Activated T-cell treated with anti-CD3 and anti-CD28 coated beads, Interleukin-2, amount 50 U/mL, for 1 hour (primary cell): ENCODE data around the gene CCDC170.
A peak's percentile ranks its signal among the peaks of the same experiment; 100 is the strongest.
"Not testable (repeated sequence)": the region's sequence is repeated elsewhere in the genome, so short reads cannot be mapped to it uniquely, and the experiment has no call there.

Experiments
- DNase-seq: peaks from one replicate; pipeline ENCODE4 v3.0.0-alpha.2; 2020

Gene CCDC170, protein sequence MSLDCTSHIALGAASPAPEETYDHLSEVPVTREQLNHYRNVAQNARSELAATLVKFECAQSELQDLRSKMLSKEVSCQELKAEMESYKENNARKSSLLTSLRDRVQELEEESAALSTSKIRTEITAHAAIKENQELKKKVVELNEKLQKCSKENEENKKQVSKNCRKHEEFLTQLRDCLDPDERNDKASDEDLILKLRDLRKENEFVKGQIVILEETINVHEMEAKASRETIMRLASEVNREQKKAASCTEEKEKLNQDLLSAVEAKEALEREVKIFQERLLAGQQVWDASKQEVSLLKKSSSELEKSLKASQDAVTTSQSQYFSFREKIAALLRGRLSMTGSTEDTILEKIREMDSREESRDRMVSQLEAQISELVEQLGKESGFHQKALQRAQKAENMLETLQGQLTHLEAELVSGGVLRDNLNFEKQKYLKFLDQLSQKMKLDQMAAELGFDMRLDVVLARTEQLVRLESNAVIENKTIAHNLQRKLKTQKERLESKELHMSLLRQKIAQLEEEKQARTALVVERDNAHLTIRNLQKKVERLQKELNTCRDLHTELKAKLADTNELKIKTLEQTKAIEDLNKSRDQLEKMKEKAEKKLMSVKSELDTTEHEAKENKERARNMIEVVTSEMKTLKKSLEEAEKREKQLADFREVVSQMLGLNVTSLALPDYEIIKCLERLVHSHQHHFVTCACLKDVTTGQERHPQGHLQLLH

DNA sequence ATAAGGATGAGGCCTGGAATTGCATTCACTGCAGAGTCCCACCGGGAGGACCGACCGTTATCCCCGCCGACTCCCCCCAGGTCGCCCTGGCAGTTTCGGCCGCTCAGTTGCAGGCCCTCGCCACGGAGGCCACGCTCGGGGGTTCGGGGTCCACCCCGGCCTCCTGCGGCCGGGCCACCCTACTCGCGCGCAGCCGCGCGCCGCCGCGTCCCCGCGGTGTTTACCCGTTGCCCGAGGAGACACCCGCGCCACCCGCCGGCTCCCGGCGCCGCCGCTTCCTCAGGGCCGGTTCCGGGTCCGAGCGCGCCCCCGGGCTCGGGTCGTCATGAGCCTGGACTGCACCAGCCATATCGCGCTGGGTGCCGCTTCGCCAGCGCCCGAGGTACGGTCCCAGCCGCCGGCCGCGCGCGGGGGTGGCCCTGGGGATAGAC, at the start of gene CCDC170:
Gene CCDC170 (plus strand): TSS at position 214 of the 431 bp plus-strand sequence. CDS start 112 bp downstream, at position 326.
- DNase-seq = no peak

DNA sequence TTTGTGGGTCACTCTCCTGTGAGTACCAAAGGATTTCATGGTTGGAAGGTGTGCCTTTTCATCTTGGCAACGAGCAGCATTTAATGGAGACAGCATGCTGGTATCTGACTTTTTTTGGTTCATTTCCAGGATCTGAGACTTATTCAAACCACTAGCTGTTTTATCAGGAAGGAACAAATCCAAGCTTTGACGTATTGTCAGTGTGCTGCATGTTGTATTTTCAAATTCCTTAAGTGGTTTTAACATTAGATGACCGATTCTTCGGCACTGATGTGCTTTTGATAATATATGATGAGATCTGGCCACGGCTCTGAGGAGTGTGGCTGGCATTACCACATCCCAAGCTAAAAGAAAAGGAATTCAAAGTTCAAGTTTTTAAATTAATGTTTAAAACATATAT, 48.3 kb upstream of the CCDC170 start:
- DNase-seq = no peak

DNA sequence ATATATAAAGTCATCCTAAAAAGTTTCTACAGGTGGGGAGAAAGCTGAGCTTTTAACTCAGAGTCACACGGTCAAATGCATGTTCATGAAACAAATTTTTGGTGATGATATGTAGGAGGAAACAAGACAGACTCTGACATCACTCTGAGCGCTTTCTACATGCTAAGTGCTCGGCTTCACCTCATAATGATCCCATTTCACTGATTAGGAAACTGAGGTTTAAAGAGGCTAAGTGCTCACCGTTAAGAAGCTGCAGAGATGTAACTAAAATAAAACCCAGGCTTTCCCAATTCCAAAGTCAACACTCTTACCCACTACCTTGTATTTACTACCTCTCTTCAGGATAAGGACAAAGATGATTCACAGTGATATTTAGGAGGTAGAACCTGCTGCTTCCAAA, 46.6 kb upstream of the CCDC170 start:
- DNase-seq = no peak

DNA sequence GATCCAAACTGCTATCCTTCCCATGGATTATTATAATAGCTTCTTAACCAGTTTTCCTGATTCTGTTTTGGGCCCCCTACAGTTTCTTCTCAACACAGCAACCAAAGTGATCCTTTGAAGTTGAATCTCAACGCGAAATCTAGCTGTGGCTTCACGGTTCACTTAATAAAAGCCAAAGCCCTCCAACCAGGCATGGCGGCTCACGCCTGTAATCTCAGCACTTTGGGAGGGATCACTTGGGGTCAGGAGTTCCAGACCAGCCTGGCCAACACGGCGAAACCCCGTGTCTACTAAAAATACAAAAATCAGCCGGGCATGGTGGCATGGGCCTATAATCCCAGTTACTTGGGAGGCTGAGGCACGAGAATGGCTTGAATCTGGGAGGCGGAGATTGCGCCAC, 45.2 kb upstream of the CCDC170 start:
- no peak for DNase-seq

DNA sequence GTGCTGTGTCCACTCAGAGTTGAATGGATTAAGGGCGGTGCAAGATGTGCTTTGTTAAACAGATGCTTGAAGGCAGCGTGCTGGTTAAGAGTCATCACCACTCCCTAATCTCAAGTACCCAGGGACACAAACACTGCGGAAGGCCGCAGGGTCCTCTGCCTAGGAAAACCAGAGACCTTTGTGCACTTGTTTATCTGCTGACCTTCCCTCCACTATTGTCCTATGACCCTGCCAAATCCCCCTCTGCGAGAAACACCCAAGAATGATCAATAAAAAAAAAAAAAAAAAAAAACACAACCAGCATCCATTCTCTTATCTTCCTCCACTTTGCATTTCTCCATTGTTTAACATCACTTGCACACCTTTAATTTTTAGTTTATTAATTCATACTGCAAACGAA, 42.9 kb upstream of the CCDC170 start:
- not testable (repeated sequence) for DNase-seq

DNA sequence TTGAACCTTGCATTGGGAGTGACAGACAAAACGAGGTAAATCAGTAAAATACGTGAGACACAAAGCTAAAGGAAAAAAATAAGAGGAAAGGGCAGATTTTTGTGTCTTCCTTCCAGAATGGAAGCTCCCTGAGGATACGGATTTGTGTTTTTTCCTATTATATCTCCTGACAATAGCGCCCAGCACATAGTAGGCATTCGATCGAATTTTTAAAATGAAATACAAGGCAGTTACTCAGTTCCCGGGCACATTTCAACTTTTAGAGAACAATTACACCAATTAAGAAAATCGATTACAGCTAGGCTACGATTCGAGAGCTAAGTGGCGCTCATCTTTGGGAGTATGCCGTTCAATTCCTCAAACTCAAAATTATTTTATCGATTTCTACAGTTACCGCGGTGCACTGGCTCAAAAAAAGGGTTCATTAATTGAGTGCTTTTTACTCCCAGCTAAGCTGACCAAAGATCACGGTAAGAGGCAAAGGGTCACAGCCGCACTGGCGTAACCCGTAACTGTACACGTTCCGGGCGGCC, 42.3 kb upstream of the CCDC170 start:
- DNase-seq = no peak

DNA sequence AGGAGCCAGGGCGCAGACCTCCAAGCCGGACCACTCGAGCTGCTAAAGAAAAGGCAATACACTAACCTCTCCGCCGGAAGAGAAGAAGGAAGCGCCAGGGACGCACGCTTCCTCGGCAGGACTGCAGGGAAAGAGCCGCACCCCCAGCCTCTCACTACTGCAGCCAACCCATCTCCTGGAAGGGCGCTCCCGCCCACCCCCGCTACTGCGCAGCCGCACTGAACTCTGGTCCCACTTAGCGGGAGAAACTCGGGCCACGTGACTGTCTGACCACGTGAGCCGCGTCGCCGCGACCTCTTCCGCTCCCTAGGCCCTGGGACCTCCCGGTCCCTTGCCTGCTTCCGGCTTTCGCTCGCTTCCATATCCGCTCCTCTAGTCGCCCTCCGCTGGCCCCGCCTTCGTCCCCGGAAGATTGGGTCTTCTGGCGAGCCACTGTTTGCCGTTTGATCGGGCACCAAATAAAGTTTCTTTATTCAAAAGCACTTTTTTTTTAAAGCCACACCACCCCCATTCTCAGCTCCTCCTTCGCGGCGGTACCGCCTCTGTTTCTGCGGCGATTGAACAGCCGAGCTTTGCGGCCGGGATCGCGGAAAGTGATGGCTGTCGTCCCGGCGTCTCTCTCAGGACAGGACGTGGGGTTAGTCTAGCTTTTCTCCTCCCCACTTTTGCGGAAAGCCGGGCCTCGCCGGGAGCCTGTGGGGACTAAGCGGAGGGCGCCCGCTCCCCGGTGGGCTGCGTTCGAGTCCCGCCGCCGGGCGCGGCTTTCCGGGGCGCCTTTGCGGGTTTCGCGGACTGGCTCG, 41.7 kb upstream of the CCDC170 start, which contains the start of gene RMND1:
Gene RMND1 (minus strand): TSS at position 177 of the 800 bp plus-strand sequence. CDS start 6,315 bp downstream, outside the sequence.
- peak; percentile 97 for DNase-seq

DNA sequence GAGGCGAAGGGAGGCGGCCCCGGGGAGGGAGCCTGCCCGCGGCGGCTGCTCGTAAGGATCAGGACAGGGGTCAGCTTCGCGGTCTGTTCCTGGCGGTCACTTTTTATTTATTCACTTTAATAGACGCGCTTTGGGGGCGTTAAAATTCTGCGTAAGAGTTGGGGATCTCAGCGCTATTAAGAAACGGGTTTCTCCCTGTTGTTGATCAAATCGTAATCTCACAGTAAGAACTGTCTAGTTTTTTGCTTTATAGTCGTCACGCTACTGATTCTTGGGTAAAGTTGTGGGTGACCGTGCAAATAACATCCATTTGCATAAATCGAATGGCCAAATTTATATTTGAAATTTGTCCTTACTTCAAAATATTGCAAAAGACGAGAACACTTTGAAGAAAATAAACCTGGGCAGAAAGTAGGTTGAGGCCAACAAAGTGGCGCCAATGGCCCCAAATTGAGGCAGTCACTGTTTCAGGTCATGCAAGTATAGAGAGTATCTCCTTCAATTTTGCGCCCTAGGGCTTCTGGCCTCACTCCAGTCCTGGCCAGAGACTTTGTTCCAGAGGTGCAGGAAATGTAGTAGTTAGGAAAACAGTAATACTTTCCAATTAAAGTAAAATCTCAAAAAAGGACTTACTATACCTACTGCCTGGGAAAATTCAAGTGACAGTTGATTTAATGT, 40.9 kb upstream of the CCDC170 start:
- no peak for DNase-seq

DNA sequence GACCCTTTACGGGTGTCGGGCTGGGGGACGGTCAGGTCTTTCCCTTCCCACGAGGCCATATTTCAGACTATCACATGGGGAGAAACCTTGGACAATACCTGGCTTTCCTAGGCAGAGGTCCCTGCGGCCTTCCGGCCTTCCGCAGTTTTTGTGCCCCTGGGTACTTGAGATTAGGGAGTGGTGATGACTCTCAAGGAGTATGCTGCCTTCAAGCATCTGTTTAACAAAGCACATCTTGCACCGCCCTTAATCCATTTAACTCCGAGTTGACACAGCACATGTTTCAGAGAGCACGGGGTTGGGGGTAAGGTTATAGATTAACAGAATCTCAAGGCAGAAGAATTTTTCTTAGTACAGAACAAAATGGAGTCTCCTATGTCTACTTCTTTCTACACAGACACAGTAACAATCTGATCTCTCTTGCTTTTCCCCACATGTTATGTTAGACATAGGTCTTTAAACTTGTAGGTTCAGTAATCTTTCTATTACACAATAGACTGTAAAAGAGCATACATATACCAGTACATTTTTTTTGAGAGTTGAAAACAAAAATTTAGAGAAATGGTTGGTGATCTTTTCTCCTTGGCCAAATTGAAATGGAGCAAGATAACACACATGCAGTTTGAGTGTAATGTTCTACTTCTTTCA, 37.9 kb upstream of the CCDC170 start:
- DNase-seq = not testable (repeated sequence)

DNA sequence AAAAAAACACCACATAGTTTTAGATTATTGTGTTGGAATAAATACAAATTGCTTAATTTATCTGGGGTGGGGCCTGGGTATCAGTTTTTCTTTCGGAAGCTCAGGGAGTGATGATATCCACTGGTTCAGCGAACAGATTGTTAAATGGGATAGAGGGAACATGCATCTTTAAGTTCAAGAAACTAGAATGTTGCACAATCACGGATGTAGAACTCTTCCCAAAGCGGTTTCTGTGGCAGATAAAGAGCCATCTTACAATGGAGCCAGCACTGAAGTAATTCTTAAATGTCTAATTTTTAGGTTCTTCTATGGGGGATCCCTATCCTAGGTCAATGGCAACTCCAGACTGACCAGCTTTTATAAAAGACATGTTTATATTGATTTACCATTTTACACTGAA, 32.1 kb upstream of the CCDC170 start:
- no peak for DNase-seq

DNA sequence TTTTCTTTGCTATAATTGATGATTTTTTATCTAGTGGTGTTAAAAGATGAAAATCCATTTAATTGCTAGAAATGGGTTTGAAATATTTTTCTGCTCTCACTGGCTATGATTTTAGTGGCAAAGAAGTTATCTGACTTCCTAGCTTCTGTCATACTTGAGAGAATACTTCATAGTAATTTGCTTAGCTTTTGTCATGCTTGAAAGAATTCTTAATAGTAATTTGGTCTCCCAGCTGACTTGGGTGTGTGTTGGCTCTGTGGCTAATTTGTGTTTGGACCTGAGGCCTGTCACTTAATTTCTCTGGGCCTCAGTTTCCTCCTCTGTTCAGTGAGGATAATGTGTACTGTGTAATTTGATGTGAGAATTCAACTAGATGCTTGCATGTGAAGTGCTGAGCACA, 29.1 kb upstream of the CCDC170 start:
- no peak for DNase-seq

DNA sequence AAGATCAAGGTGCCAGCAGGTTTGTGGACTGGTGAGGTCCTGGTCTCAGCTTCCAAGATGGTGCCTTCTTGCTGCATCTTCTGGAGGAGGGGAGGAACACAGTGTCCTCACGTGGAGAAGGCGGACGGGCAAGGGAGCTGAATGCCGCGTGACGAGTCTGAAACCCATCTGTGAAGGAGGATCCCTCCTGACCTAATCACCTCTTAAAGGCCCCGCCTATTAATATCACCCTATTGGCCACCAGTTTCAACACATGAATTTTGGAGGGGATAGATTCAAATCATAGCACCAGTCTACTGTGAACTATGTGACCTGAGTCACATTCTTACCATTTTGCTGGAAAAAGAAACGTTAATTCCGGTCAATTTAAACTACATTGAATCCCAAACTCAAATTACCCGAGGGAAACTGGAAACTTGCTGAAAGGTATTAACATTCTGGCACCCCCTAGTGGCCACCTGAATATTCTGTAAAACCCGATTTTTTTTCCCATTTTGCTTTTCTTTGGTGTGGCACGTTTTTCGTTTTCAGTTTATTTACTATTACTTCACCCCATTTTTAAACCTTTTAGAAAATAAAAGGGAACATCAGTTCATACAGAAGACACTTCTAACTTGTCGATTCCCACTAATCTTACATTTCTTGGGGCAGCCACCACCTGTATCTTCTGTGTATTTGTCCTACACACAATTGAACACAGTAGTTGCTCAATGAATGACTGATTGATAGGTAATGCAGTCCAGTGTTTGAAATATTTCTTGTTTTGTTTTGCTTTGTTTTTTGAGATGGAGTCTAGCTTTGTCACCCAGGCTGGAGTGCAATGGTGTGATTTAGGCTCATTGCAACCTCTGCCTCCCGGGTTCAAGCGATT, 17.9 kb upstream of the CCDC170 start:
- no peak for DNase-seq

DNA sequence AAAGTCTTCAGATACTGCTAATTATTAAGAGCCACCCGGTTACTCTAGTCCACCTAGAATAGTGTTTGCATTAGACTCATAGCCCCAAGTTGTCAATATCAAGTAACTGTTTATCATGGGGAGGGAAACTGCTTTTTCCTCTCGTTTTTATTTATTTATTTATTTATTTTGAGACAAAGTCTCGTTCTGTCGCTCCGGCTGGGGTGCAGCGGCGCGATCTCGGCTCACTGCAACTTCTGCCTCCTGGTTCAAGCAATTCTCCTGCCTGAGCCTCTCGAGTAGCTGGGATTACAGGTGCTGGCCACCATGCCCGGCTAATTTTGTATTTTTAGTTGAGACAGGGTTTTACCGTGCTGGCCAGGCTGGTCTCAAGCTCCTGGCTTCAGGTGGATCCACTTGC, 16.1 kb upstream of the CCDC170 start:
- no peak for DNase-seq

DNA sequence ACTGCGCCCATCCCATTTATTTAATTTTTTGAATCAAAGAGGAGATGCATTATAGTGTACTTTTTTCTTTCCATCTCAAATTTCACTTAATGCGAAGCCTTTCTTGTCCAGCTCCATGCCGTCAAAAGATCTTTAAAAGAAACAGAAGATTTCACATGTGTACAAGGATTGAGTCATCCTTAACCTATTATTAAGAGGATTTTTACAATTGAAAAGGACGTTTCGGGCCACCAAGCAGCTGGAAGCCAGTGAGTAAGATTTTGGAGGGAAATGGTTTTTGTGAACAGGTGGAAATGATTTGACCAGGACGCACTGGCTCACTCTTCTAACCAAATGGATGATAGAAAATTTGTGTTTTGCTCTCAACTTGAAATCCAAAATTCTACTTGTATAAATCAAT, 15.1 kb upstream of the CCDC170 start:
- no peak for DNase-seq

DNA sequence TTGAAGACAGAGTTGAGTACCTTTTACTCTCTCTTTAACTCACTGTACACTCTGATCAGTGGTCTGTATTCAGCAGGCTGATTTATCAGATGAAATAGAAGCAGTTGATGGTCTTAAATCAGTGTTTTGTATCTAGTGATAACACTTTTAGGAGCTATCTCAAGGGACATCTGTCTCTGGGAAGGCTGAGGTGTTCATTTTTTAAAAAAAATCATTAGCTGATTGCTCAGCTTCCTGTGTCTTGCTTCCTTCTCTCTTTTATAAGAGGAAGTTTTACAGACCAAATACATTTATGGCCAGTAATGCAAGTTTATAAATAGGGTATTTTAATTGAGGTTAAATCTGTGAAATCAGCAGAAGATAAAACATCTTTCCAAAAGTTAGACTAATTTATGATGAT, 12.0 kb upstream of the CCDC170 start:
- no peak for DNase-seq

DNA sequence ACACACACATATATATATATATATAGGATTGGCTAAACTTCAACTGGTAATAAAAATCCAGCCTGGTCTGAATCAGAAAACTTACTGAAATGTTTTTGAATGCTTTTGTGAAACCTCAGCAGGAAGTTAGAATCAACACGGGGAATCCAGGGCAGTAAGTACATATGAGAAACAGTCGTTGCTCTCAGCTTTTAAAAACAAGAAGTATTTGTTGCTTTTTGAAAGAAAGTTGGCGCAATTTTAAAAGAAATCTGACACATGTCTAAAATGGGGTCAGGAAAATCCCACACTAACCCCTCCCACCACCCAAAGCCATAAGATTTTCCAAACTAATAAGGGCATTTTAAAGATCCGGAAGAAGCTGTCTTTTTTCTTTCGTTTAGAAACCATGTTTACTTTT, 11.5 kb upstream of the CCDC170 start:
- DNase-seq = no peak

DNA sequence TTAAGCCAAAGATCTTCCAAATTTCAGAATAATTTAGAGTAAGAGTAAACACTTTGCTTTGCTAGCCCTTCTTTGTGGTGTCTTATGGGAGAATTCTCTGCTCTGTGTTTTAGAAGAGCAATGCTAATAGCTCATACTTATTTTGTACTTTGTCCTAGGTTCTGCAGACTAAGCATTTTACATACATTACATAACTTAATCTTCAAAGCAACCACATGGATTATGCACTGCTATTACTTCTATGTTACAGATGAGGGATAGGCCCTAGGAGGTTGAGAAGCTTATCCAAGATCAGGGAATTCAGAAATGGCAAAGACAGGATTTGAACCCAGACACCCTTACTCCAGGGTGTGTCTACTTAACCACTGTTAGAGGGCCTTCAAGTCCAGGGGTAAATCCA, 9.8 kb upstream of the CCDC170 start:
- no peak for DNase-seq

DNA sequence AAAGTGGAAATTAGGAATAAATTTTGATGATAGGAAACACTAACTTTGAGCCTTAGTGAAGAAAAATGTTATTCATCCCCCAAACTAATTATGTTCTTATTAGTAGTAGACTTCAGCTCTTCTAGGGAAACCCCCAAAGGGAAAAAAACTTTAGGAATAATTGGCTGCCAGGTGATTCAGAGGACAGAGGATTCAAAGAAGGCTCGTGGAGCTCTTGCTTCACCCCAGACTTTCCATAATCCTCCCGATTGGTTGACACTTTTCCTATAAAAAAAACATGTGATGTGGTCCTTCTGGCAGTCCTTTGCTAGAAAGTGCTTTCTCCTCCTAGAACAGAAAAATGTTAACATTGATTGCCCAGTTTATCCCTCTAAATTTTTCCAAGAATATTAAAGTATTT, 5.6 kb upstream of the CCDC170 start:
- DNase-seq = no peak

DNA sequence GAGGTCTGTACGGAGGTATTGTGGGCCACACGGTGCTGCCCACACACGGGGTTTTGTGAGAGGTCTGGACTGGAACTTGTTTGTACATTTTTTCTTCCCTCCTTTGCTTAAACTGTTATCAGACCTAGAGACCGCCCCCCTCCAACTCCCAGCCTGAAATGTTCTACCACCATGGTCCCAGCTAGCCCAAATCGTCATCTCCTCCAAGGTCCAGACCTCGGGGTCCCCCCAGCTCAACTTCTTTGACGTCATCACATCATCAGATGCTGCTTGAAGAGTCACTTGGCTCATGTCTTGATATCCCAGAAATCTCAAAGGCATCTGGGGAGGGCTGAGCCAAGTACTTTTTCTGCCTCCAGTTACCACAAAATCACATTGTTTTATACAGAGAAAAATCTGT, 2.8 kb upstream of the CCDC170 start:
- no peak for DNase-seq

DNA sequence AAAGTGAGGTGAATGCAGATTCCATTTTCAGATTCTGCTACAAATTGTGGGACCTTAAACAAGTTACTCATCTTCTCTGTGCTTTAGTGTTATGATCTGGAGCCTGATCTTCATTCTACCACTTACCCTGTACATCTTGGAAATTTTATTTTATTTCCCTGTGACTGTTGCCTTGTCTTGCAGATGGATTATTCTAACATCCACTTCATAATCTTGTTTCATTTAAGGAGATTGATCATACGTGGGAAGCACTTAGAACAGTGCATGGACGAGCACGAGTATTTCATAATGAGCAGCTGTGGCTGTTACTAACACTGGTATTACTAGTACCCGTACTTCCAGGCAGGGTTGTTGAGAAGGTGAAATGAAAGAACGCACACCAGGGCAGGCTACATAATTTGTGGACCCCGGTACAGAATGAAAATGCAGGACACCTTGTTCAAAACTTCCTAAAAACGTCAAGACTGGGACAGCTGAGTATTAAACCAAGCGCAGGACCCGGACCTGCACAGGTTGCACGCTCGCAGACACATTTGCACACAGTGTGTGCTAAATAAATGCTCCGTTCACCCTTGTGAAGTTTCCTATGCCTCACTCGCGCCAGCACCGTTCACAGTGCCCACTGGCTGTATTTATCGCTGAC, 535 bp upstream of the CCDC170 start:
- no peak for DNase-seq
